Hepatocyte (in vitro differentiated cells): Measurements from ENCODE around the gene CD40.

Experiments
- CTCF ChIP-seq: fragments of 200-600 bp; sonication (generic); IDR thresholded peaks from 2 replicates; pipeline ENCODE4 v1.5.1; 2016; ENCODE audit warnings: antibody characterized with exemption, mild to moderate bottlenecking; ENCODE audit not compliant: poor library complexity
- EZH2phosphoT487 ChIP-seq: fragments of 200-600 bp; sonication (generic); IDR thresholded peaks from one replicate; pipeline ENCODE4 v1.6.1; 2018; ENCODE audit warnings: antibody characterized with exemption, mild to moderate bottlenecking, low read depth, moderate library complexity; ENCODE audit not compliant: unreplicated experiment, severe bottlenecking

GRCh38 chr20:46142124-46142523, 24.0 kb downstream of the CD40 start:
- TF ChIP-seq CTCF = no peak
- no peak for TF ChIP-seq EZH2phosphoT487
